Ovary (tissue), 9 donors: ENCODE measurements around the gene AMBP. TPM values are rescaled to one million over a fixed set of nuclear protein-coding genes. Genes with fewer than 3 reads are reported as not detected.

Experiments used
- DNase-seq, 5 donors: peaks; one replicate each; pipeline ENCODE4 v3.0.0-alpha.2; 2019 to 2020
- H3K27ac ChIP-seq, 2 donors: fragments of 200-600 bp; one replicate each; pipeline versions ENCODE4 v1.5.1 to v1.8.0; 2019 to 2022
- H3K27me3 ChIP-seq: fragments of 200-600 bp; one replicate; pipeline ENCODE4 v1.8.0; 2022
- H3K36me3 ChIP-seq: fragments of 200-600 bp; sonication (generic); one replicate; pipeline ENCODE4 v1.5.1; 2019
- H3K4me1 ChIP-seq: one replicate; pipeline ENCODE4 v1.8.1; 2013; ENCODE audit warnings: mild to moderate bottlenecking, moderate library complexity; ENCODE audit not compliant: insufficient read depth
- H3K4me3 ChIP-seq: fragments of 200-600 bp; sonication (generic); one replicate; pipeline ENCODE4 v1.5.1; 2017
- H3K9me3 ChIP-seq, 2 donors: fragments of 200-600 bp in 1 of 2; sonication (generic) in 1 of 2; one replicate each; pipeline versions ENCODE4 v1.5.1 to v1.8.1; 2013 to 2019; ENCODE audit warnings: mild to moderate bottlenecking in 1 of 2, moderate library complexity in 1 of 2
- EP300 ChIP-seq: sonication (generic); formaldehyde crosslinking; IDR thresholded peaks from one replicate; pipeline ENCODE4 v1.6.1; 2017; ENCODE audit warnings: antibody characterized with exemption
- POLR2A ChIP-seq: fragments of 450-650 bp; IDR thresholded peaks from one replicate; pipeline ENCODE4 v1.6.1; 2017; ENCODE audit warnings: antibody characterized with exemption, mild to moderate bottlenecking, moderate library complexity
- WGBS, 3 donors: extraction: QIAGEN DNeasy Blood & Tissue Kit in 1 of 3; methylation state at CpG; one replicate each; pipeline versions ENCODE4 v1.1.5 to v1.1.7; 2013 to 2017; 5-methylcytosine and 5-hydroxymethylcytosine counted together
- intact Hi-C, 4 donors: fragments of 100-400 bp; cut with DNase I; formaldehyde crosslinking; loops; one replicate each; pipeline versions ENCODE4 v1.11.0 to v1.15.1; 2022 to 2023
- polyA plus RNA-seq, 2 donors: library from polyadenylated mRNA; stranded (reverse); fragments of 200-250 nt in 1 of 2; fragments of 350-450 nt in 1 of 2; fragmentation: Illumina TruSeq in 1 of 2; extraction: RNeasy Lipid Tissue Mini Kit (QIAGEN cat#74804) in 1 of 2; gene quantifications; one replicate each; pipeline ENCODE4 v1.2.3, GENCODE V29; 2013 to 2014
- total RNA-seq, 7 donors: library from RNA; depleted of rRNA in 2 of 7; stranded (reverse); fragments of >200 nt in 2 of 7; fragmentation: NEBNext Ultra II Directional in 3 of 7; extraction: Animal tissue kit (Norgen Biotek cat#: 25700) in 3 of 7; gene quantifications; one replicate each; pipeline versions ENCODE4 v1.1.0 to v1.2.4, GENCODE V29; 2016 to 2023
- TF ChIP-seq, protein P1 (sequence below), 3 donors: fragments of 450-650 bp in 2 of 3; fragments of 200-600 bp in 1 of 3; IDR thresholded peaks; one replicate each; pipeline versions ENCODE4 v1.5.1 to v1.8.0; 2016 to 2022; ENCODE audit warnings: antibody characterized with exemption in 3 of 3, mild to moderate bottlenecking in 1 of 3
- donor health status: DM: no; HTN: no; CAD: no; lungs with moderate emphysema.
- donor health status: DM: no; HTN: no; CAD: no.
- donor health status: Bipolar disorder and iron deficiency.
- donor health status: DM: yes; HTN: yes; CAD: no.
- donor health status: DM: no; HTN: no; CAD: no.
- donor health status: DM: yes; HTN: yes; CAD: no.

AMBP gene
- total and polyA plus RNA-seq, 9 donors: 0.15 to 3.9 (median 0.62) TPM; not detected in 3

DNA sequence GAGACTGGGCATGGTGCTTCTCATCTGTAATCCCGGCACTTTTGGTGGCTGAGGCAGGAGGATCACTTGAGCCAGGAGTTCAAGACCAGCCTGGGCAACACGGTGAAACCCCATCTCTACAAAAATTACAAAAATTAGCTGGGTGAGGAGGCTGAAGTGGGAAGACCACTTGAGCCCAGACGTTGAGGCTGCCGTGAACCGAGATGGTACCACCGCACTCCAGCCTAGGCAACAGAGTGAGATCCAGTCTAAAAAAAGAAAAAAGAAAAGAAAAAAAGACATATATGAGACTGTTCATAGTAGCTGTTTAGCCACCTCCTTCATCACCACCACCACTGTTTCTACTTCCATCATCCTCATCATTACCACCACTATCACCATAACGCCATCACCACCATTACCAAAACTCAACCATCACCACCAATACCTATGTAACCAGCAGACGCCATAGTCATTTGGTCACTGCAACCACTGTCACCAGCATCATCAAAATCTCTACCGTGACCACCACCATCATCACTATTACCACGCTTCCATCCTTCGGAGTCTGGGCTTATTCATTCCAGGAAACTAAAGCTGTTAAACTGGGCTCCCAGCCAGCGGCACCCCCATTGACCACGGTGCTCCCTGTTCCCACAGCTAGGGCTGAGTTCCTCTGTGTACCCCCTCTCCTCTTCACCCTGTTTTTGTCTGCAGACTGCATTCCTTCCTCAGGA is 29.3 kb upstream of the AMBP start:
- TF ChIP-seq EP300 (no peak), POLR2A (no peak)
- TF ChIP-seq, protein P1, sequence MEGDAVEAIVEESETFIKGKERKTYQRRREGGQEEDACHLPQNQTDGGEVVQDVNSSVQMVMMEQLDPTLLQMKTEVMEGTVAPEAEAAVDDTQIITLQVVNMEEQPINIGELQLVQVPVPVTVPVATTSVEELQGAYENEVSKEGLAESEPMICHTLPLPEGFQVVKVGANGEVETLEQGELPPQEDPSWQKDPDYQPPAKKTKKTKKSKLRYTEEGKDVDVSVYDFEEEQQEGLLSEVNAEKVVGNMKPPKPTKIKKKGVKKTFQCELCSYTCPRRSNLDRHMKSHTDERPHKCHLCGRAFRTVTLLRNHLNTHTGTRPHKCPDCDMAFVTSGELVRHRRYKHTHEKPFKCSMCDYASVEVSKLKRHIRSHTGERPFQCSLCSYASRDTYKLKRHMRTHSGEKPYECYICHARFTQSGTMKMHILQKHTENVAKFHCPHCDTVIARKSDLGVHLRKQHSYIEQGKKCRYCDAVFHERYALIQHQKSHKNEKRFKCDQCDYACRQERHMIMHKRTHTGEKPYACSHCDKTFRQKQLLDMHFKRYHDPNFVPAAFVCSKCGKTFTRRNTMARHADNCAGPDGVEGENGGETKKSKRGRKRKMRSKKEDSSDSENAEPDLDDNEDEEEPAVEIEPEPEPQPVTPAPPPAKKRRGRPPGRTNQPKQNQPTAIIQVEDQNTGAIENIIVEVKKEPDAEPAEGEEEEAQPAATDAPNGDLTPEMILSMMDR (IDR thresholded peaks at IDR 0.05): no peak
- H3K36me3 ChIP-seq: no peaks in the 10 kb centered on the region
- H3K27ac ChIP-seq: no peak overlapping the region
- no peaks in the 10 kb centered on the region for H3K27me3 ChIP-seq
- no peaks in the 10 kb centered on the region for H3K9me3 ChIP-seq
- no peak for DNase-seq
- intact Hi-C loops: loop anchor here in 3 of 4 donors (1.0 to 10.0 kb wide), 5 partner anchors 45 to 184 kb away; partner anchors contain the start of gene COL27A1 (in 2 of the 3)
- no peak overlapping the region for H3K4me3 ChIP-seq
- 74 to 80% (median 75%) methylated on average over 13 of the region's 13 CpGs for WGBS, 3 donors
- no peaks in the 10 kb centered on the region for H3K4me1 ChIP-seq

DNA sequence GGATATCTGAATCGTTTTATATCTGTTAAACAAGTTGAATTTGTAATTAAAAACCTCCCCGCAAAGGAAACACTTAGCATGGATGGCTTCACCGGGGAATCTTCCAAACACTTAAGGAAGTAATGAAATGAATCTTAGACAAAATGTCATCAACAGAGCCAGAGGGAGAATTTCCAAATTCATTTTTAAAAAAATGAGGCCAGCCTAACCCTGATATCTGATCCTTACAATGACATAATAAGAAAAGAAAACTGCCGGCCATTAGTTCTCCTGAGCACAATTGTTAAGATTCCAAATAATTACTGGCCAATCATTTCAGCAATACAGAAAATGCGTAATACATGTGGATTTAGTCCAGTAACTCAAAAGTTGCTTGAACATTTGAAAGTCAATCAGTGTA is 27.1 kb upstream of the AMBP start:
- Histone ChIP-seq H3K4me3 (no peak overlapping the region), H3K9me3 (peaks cover 0 to 3% of the 10 kb centered on the region in 2 donors), H3K27ac (no peak overlapping the region), H3K36me3 (no peaks in the 10 kb centered on the region), H3K4me1 (no peaks in the 10 kb centered on the region), H3K27me3 (no peaks in the 10 kb centered on the region)
- intact Hi-C loops: loop anchor here in 3 of 4 donors (5.0 to 10.0 kb wide), 4 partner anchors 47 to 182 kb away; partner anchors contain the start of gene COL27A1 (in 2 of the 3)
- no peak for TF ChIP-seq POLR2A
- TF ChIP-seq EP300: no peak
- TF ChIP-seq, protein P1 (IDR thresholded peaks at IDR 0.05): no peak
- 58 to 72% (median 64%) methylated on average over 5 of the region's 5 CpGs for WGBS, 3 donors
- no peak for DNase-seq

DNA sequence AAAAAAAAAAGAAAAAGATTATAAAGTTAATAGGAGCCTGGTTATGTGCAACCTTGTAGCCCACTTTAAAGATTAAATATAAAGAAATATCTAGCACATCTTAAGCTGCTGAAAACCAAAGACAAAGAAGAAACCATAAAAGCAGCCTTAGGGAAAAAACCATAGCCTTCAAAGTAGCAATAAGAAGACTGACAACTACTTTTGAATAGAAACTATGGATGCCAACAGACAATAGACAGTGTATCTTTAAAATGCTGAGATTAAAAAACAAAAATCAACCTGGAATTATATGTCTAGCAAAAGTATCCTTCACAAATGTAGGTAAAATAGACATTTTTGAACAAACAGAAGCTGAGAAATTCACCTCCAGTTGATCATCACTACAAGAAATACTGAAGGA is 24.4 kb upstream of the AMBP start:
- H3K27ac ChIP-seq: no peak overlapping the region
- intact Hi-C loops: loop anchor here in 1 of 4 donors (10.0 kb wide), 1 partner anchor 52 kb away; the partner anchor contains the start of gene COL27A1
- peaks cover 5% of the 10 kb centered on the region for H3K4me1 ChIP-seq
- H3K36me3 ChIP-seq: no peaks in the 10 kb centered on the region
- DNase-seq: no peak
- peaks cover 0 to 3% of the 10 kb centered on the region in 2 donors for H3K9me3 ChIP-seq
- no peaks in the 10 kb centered on the region for H3K27me3 ChIP-seq
- TF ChIP-seq EP300 (no peak), POLR2A (no peak)
- no peak overlapping the region for H3K4me3 ChIP-seq

DNA sequence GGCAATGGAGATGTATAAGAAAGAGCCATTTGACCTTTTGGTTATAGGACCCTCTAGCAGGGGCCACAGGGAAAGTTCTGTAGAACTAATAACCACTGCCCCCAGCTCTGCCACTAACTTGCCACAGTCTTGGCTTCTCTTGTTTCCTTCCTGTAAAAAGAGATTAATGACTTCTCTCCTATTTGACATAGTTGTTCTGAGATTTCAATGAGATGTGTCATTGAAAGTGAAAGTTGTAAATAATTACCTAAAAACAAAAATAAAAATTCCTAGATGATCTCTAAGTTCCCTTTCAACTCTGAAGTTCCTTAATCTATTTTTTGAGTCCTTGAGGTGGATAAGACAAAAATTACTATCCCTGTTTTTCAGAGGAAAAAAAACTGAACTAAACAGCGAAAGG is 22.4 kb upstream of the AMBP start:
- H3K36me3 ChIP-seq: no peaks in the 10 kb centered on the region
- DNase-seq: no peak
- H3K4me3 ChIP-seq: no peak overlapping the region
- H3K27me3 ChIP-seq: no peaks in the 10 kb centered on the region
- no peak overlapping the region for H3K27ac ChIP-seq
- peaks cover 0 to 3% of the 10 kb centered on the region in 2 donors for H3K9me3 ChIP-seq
- TF ChIP-seq EP300 (no peak), POLR2A (no peak)
- TF ChIP-seq, protein P1 (IDR thresholded peaks at IDR 0.05): no peak
- intact Hi-C loops: loop anchor here in 1 of 4 donors (10.0 kb wide), 1 partner anchor 54 kb away; the partner anchor contains the start of gene COL27A1
- H3K4me1 ChIP-seq: peaks cover 5% of the 10 kb centered on the region
- 28 to 36% (median 34%) methylated on average over 1 of the region's 1 CpG for WGBS, 3 donors
